Neural progenitor cell (in vitro differentiated cells): Measurements from ENCODE around the gene SCLT1. TPM values are rescaled to one million over a fixed set of nuclear protein-coding genes. Genes with fewer than 3 reads are reported as not detected.
A peak's percentile ranks its signal among the peaks of the same experiment; 100 is the strongest.

Experiments used
- DNase-seq: peaks from one replicate; pipeline ENCODE4 v3.0.0-alpha.2; 2016; ENCODE audit warnings: low spot score
- H2AFZ ChIP-seq: fragments of 200-600 bp; sonication (generic); replicated peaks from 2 replicates; pipeline ENCODE4 v1.6.1; 2016; ENCODE audit warnings: antibody characterized with exemption
- H3F3A ChIP-seq: fragments of 200-600 bp; sonication (generic); 2 replicates; pipeline ENCODE4 v1.6.1; 2016; ENCODE audit warnings: antibody characterized with exemption, low read depth
- H3K27ac ChIP-seq: fragments of 200-600 bp; sonication (generic); 2 replicates; pipeline ENCODE4 v1.5.1; 2016; ENCODE audit warnings: mild to moderate bottlenecking
- H3K27me3 ChIP-seq: fragments of 200-600 bp; sonication (generic); 2 replicates; pipeline ENCODE4 v1.6.1; 2016; ENCODE audit warnings: mild to moderate bottlenecking, moderate library complexity
- H3K36me3 ChIP-seq: fragments of 200-600 bp; sonication (generic); 2 replicates; pipeline ENCODE4 v1.5.1; 2016
- H3K4me1 ChIP-seq: fragments of 200-600 bp; sonication (generic); 2 replicates; pipeline ENCODE4 v1.6.1; 2016; ENCODE audit warnings: mixed run types
- H3K4me2 ChIP-seq: fragments of 200-600 bp; sonication (generic); 2 replicates; pipeline ENCODE4 v1.6.1; 2016
- H3K4me3 ChIP-seq: fragments of 200-600 bp; sonication (generic); 2 replicates; pipeline ENCODE4 v1.5.1; 2016
- H3K79me2 ChIP-seq: fragments of 200-600 bp; sonication (generic); 2 replicates; pipeline ENCODE4 v1.6.1; 2016; ENCODE audit warnings: low read depth
- H3K9ac ChIP-seq: fragments of 200-600 bp; sonication (generic); 2 replicates; pipeline ENCODE4 v1.6.1; 2016
- H3K9me3 ChIP-seq: fragments of 200-600 bp; sonication (generic); 2 replicates; pipeline ENCODE4 v1.5.1; 2016; ENCODE audit warnings: low read depth
- H4K20me1 ChIP-seq: fragments of 200-600 bp; sonication (generic); 2 replicates; pipeline ENCODE4 v1.6.1; 2016; ENCODE audit warnings: low read depth
- H3K27ac Mint-ChIP-seq: 3 replicates; pipeline ENCODE4 v1.8.0; 2021; ENCODE audit warnings: mixed read lengths
- H3K27me3 Mint-ChIP-seq: 2 replicates; pipeline ENCODE4 v1.8.0; 2022; ENCODE audit warnings: low read depth, mild to moderate bottlenecking, inconsistent platforms, moderate library complexity, mixed read lengths; ENCODE audit not compliant: insufficient read depth
- H3K36me3 Mint-ChIP-seq: 3 replicates; pipeline ENCODE4 v1.8.0; 2021; ENCODE audit warnings: mixed read lengths
- H3K4me1 Mint-ChIP-seq: 3 replicates; pipeline ENCODE4 v1.8.0; 2021; ENCODE audit warnings: mixed read lengths
- H3K4me3 Mint-ChIP-seq: 3 replicates; pipeline ENCODE4 v1.8.0; 2021; ENCODE audit warnings: mild to moderate bottlenecking, moderate library complexity, mixed read lengths
- H3K9me3 Mint-ChIP-seq: 3 replicates; pipeline ENCODE4 v1.8.0; 2020; ENCODE audit warnings: mixed read lengths
- EZH2 ChIP-seq: fragments of 200-600 bp; sonication (generic); IDR thresholded peaks from 2 replicates; pipeline ENCODE4 v1.6.1; 2017; ENCODE audit warnings: antibody characterized with exemption, mild to moderate bottlenecking, moderate library complexity
- EZH2phosphoT487 ChIP-seq: fragments of 200-600 bp; sonication (generic); IDR thresholded peaks from 2 replicates; pipeline ENCODE4 v1.6.1; 2017; ENCODE audit warnings: antibody characterized with exemption
- total RNA-seq: library from RNA; depleted of rRNA; stranded (reverse); fragments of >200 nt; gene quantifications from 2 replicates; pipeline ENCODE4 v1.2.3, GENCODE V29; 2015; ENCODE audit warnings: low replicate concordance
- TF ChIP-seq, protein P1 (sequence below): fragments of 200-600 bp; sonication (generic); IDR thresholded peaks from 2 replicates; pipeline ENCODE4 v1.5.1; 2017; ENCODE audit warnings: antibody characterized with exemption, mild to moderate bottlenecking

SCLT1 gene
- total RNA-seq, 1 donor from 2014 or later, result 30.0 TPM

DNA sequence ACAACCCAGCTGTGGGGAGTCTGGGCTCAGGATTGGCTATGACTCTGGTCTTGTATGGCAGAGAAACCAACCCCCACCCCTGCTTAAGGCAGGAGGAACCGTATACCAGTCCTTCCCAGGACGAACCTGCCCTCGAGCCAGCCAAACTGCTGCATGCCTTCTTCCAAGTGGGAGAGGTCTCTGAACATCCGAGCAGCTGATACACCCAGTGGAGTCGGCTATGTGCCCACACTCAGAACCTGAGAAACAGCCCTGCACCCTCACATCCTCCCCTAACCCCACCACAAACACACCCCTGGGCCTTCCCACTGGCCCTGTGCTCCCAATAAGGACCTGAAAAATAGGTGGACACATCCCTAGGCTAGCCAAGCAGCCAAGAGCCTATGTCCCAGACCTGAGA, 24.4 kb upstream of the SCLT1 start:
- H3K36me3 Mint-ChIP-seq, result no peaks in the 10 kb centered on the region
- H3F3A ChIP-seq, result no peaks in the 10 kb centered on the region
- no peaks in the 10 kb centered on the region for H3K4me1 Mint-ChIP-seq
- H3K27me3 Mint-ChIP-seq, result no peaks in the 10 kb centered on the region
- TF ChIP-seq, protein P1, sequence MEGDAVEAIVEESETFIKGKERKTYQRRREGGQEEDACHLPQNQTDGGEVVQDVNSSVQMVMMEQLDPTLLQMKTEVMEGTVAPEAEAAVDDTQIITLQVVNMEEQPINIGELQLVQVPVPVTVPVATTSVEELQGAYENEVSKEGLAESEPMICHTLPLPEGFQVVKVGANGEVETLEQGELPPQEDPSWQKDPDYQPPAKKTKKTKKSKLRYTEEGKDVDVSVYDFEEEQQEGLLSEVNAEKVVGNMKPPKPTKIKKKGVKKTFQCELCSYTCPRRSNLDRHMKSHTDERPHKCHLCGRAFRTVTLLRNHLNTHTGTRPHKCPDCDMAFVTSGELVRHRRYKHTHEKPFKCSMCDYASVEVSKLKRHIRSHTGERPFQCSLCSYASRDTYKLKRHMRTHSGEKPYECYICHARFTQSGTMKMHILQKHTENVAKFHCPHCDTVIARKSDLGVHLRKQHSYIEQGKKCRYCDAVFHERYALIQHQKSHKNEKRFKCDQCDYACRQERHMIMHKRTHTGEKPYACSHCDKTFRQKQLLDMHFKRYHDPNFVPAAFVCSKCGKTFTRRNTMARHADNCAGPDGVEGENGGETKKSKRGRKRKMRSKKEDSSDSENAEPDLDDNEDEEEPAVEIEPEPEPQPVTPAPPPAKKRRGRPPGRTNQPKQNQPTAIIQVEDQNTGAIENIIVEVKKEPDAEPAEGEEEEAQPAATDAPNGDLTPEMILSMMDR, result no peak
- no peak for TF ChIP-seq EZH2phosphoT487
- TF ChIP-seq EZH2, result no peak
- no peak overlapping the region for H3K9ac ChIP-seq
- no peaks in the 10 kb centered on the region for H3K27me3 ChIP-seq
- no peaks in the 10 kb centered on the region for H3K4me1 ChIP-seq
- H2AFZ ChIP-seq, result no peak overlapping the region
- no peak for DNase-seq
- no peak overlapping the region for H3K4me3 ChIP-seq
- H3K79me2 ChIP-seq, result no peaks in the 10 kb centered on the region
- no peak overlapping the region for H3K27ac Mint-ChIP-seq
- no peaks in the 10 kb centered on the region for H4K20me1 ChIP-seq
- no peaks in the 10 kb centered on the region for H3K9me3 ChIP-seq
- no peaks in the 10 kb centered on the region for H3K36me3 ChIP-seq
- no peak overlapping the region for H3K27ac ChIP-seq
- H3K9me3 Mint-ChIP-seq, result no peaks in the 10 kb centered on the region
- no peak overlapping the region for H3K4me2 ChIP-seq
- H3K4me3 Mint-ChIP-seq, result no peak overlapping the region

DNA sequence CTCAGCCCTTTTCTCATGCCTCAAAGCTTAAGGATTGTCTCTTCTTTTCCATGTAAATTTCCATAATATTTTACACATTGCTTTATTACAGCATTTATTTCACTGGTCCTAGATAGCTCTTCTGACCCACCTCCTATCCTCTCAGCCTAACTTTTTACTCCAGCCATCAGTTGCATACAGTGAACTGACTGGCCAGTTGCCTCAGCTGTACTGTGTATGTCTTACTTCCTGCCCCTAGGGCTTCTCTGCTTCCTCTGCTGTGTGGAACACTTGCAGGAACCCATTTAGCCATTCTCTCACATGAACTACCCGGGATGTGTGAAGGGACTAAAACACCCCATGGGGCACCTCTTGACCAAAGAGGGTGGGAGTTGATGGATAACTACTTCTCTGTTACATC, 20.6 kb upstream of the SCLT1 start:
- peaks cover 14% of the 10 kb centered on the region for H3F3A ChIP-seq
- DNase-seq, result no peak
- H2AFZ ChIP-seq, result no peak overlapping the region
- H3K4me2 ChIP-seq, result no peak overlapping the region
- peaks cover 19% of the 10 kb centered on the region for H3K4me1 ChIP-seq
- no peak overlapping the region for H3K4me3 ChIP-seq
- no peaks in the 10 kb centered on the region for H3K27me3 ChIP-seq
- H3K9ac ChIP-seq, result no peak overlapping the region
- TF ChIP-seq EZH2phosphoT487, result no peak
- TF ChIP-seq, protein P1, result no peak
- TF ChIP-seq EZH2, result no peak
- Mint-ChIP-seq H3K4me1 (no peaks in the 10 kb centered on the region), H3K27ac (no peak overlapping the region), H3K36me3 (no peaks in the 10 kb centered on the region), H3K27me3 (no peaks in the 10 kb centered on the region), H3K9me3 (no peaks in the 10 kb centered on the region), H3K4me3 (no peak overlapping the region)
- H3K9me3 ChIP-seq, result no peaks in the 10 kb centered on the region
- H3K79me2 ChIP-seq, result no peaks in the 10 kb centered on the region
- H4K20me1 ChIP-seq, result no peaks in the 10 kb centered on the region
- H3K36me3 ChIP-seq, result no peaks in the 10 kb centered on the region
- H3K27ac ChIP-seq, result no peak overlapping the region

GRCh38 chr4:129113434-129113833, 20.1 kb upstream of the SCLT1 start:
- Histone ChIP-seq H3K9me3 (no peaks in the 10 kb centered on the region), H3K4me1 (peaks cover 19% of the 10 kb centered on the region), H3K4me2 (no peak overlapping the region), H3F3A (peaks cover 14% of the 10 kb centered on the region), H2AFZ (no peak overlapping the region), H3K36me3 (no peaks in the 10 kb centered on the region), H4K20me1 (no peaks in the 10 kb centered on the region), H3K9ac (no peak overlapping the region), H3K79me2 (no peaks in the 10 kb centered on the region), H3K27ac (no peak overlapping the region), H3K27me3 (no peaks in the 10 kb centered on the region), H3K4me3 (no peak overlapping the region)
- no peak overlapping the region for H3K4me3 Mint-ChIP-seq
- no peaks in the 10 kb centered on the region for H3K9me3 Mint-ChIP-seq
- no peak overlapping the region for H3K27ac Mint-ChIP-seq
- no peaks in the 10 kb centered on the region for H3K27me3 Mint-ChIP-seq
- H3K36me3 Mint-ChIP-seq, result no peaks in the 10 kb centered on the region
- no peaks in the 10 kb centered on the region for H3K4me1 Mint-ChIP-seq
- TF ChIP-seq EZH2phosphoT487 (no peak), EZH2 (no peak)
- TF ChIP-seq, protein P1, result no peak
- no peak for DNase-seq

GRCh38 chr4:129111919-129112318, 18.6 kb upstream of the SCLT1 start:
- H3K27ac ChIP-seq, result no peak overlapping the region
- H3K36me3 Mint-ChIP-seq, result no peaks in the 10 kb centered on the region
- H3K4me3 Mint-ChIP-seq, result no peak overlapping the region
- H3K9ac ChIP-seq, result no peak overlapping the region
- TF ChIP-seq EZH2phosphoT487, result no peak
- TF ChIP-seq, protein P1, result peak; percentile 11
- no peaks in the 10 kb centered on the region for H3K9me3 ChIP-seq
- H3K4me3 ChIP-seq, result no peak overlapping the region
- H3K27me3 Mint-ChIP-seq, result no peaks in the 10 kb centered on the region
- no peak overlapping the region for H3K27ac Mint-ChIP-seq
- no peaks in the 10 kb centered on the region for H3K9me3 Mint-ChIP-seq
- H3K27me3 ChIP-seq, result no peaks in the 10 kb centered on the region
- no peak for DNase-seq
- H4K20me1 ChIP-seq, result no peaks in the 10 kb centered on the region
- H3K4me1 Mint-ChIP-seq, result no peaks in the 10 kb centered on the region
- H3K79me2 ChIP-seq, result no peaks in the 10 kb centered on the region
- no peaks in the 10 kb centered on the region for H3K36me3 ChIP-seq
- no peak overlapping the region for H2AFZ ChIP-seq
- H3K4me1 ChIP-seq, result peaks cover 19% of the 10 kb centered on the region
- no peak overlapping the region for H3K4me2 ChIP-seq
- H3F3A ChIP-seq, result peaks cover 14% of the 10 kb centered on the region
